NCI-H82 treated with DMSO at 0.1 percent for 48 hours (cell line): ENCODE data around the gene ZNF385D.

Experiments used
- DNase-seq: peaks from one replicate; lab custom pipeline; 2025; ENCODE audit not compliant: unreplicated experiment; lab: John Stamatoyannopoulos, UW

ZNF385D gene

GRCh38 chr3:21618695-21619094 lies 132.3 kb downstream of the ZNF385D start:
- DNase-seq: no peak

- no peak for DNase-seq
Observed at GRCh38 chr3:21613372-21614070, 137.5 kb downstream of the ZNF385D start.

GRCh38 chr3:21601178-21601577 lies 149.8 kb downstream of the ZNF385D start:
- DNase-seq: no peak

DNA sequence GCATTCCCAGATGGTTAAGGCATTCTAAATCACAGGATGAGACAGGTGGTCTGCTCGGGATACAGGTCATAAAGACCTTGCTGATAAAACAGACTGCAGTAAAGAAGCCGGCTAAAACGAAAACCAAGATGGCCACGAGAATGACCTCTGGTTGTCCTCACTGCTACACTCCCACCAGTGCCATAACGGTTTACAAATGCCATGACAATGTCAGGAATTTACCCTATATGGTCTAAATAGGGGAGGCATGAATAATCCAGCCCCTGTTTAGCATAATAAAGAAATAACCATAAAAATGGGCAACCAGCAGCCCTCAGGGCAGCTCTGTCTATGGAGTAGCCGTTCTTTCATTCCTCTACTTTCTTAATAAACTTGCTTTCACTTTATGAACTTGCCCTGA lies 151.1 kb downstream of the ZNF385D start:
- DNase-seq: no peak

DNA sequence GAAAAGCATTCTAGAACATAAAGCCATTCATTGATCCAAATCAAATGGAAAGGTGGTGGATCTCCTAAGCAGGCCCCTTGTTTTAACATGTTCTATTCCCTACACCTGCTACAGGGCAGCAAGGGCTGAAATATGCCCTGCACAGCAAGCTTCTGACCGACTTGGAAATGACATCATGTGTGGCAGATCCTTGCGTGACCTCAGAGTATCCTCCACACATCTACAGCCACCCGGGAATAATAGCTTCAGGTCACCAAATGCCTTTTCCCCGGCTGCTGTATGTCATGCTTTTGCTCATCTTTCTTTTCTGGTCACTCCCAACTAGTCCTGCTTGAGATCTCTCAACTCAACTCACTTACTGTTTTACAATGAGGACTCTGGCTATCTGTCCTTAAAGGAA lies 158.2 kb downstream of the ZNF385D start:
- no peak for DNase-seq

- no peak for DNase-seq
Observed at GRCh38 chr3:21587894-21588293, 163.1 kb downstream of the ZNF385D start.

DNA sequence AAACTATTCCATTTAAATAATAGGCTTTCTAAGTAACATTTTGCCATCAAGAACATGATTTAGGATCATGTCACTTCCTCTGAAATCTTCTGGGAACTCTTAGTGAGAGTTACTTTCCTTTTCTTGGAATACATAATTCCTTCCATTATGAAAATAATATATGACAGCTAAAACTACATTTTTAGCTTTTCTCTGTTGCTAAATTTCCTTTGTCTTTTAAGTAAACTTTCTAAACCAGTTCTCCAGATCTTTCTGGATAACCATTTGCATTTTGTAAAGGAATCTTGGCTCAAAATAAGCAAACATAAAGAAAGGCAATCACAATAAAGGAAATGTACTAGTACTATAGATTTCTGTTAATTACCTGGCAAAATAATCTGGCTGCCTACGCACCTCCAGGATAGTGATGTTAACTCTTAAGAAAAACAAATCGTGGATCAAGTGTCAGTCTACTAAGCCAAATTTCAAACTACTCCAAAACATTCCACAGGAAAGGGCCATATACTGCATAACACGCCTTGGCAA lies 165.7 kb downstream of the ZNF385D start:
- no peak for DNase-seq

DNA sequence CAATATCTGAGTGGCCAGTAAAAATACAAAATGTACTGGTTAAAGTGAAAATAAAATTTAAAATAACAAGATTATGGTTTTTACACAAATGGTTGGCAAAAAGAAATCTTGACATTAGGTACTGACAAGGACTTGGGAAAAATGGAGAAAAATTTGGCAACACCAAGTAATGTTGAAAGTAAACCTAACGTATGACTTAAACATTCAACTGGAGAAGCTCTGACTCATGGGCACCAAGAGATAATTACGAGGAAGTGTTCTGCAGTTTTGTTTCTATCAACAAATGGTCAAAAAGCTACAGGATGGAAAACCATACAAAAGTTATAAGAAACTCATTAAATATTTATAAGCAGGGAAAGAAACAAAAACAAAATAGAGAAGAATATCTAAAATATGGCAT lies 177.7 kb downstream of the ZNF385D start:
- no peak for DNase-seq

DNA sequence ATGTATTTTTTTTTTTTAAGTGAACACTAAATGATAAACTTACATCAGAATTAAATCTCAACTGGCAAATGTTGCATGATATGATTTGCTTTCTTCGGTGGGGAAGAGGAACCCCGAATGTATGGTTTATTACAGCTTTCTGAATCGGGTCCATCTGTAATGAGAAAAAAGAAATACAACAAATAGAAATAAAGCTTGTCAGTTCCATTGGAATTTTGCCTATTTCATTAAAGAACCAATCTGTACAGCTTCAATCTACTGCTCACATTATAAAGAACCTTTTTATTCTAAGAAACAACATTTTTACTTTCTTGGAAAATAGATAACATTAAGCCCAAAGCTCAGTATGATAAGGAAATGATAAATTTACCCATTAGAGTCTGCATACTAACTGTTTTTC lies 186.5 kb downstream of the ZNF385D start:
- no peak for DNase-seq

DNA sequence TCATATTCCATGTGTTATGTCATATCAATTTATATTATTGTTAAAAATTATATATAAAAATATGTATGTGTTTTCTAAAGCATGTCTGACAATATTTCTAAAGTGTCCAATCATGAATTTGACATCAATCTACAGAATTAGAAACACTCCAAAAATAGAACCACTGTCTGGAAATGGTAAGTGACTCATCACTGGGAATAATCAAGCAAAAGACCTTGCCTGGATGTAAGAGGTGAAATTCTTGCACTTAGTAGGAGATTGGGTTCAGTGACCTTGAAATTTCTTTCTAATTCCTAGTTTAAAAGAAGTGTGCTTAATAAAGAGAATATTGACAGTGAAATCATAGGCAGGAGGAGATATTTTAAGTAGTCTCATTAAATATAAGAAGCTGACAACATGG lies 188.8 kb downstream of the ZNF385D start:
- DNase-seq: no peak

GRCh38 chr3:21561472-21561871 lies 189.5 kb downstream of the ZNF385D start:
- DNase-seq: no peak

DNA sequence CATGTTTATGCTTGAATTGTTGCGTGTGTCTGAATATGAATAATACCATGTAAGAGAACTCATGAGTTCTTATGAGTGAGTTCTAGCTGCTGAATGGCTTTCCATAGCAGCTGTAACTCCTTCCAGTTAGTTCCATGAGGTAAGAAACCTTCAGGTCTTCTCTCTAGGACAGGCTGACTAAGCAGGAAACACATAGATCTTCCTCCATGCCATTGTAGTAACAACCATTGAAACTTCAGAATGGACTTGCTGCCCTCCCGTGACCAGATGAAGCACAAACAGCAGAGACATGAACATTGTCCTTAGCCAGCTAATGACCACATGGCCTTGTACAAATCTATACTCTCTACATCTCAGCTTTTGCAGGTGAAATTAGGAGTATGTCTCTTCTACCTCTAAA lies 200.0 kb downstream of the ZNF385D start:
- DNase-seq: no peak

- no peak for DNase-seq
Observed at GRCh38 chr3:21544076-21544462, 206.9 kb downstream of the ZNF385D start.

GRCh38 chr3:21543380-21544075 lies 207.5 kb downstream of the ZNF385D start:
- no peak for DNase-seq

DNA sequence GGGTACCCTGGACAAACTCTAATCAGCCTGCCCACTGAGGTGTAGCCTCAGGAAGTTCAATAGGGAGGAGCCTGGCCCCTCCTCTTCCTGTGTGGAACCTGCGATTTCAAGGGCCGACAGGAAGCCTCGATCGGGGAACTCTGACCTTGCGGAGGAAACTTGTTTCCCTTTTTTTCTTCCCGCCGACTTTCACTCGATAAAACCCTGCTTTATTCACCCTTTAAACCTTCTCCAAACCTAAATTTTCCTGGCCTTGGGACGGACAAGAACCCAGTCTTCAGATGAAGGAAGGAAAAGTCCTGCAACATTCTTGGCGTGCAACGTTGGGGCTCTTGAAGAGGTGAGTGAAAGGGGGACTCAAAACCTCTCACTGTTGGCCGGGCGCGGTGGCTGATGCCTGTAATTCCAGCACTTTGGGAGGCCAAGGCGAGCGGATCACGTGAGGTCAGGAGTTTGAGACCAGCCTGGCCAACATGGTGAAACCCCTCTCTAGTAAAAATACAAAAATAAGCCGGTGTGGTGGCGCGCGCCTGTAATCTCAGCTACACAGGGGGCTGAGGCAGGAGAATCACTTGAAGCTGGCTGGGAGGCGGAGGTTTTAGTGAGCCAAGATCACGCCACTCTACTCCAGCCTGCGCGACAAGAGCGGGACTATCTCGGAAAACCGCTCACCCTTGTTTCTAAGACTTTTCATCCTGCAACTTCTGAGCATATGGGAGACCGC lies 208.2 kb downstream of the ZNF385D start:
- no peak for DNase-seq

DNA sequence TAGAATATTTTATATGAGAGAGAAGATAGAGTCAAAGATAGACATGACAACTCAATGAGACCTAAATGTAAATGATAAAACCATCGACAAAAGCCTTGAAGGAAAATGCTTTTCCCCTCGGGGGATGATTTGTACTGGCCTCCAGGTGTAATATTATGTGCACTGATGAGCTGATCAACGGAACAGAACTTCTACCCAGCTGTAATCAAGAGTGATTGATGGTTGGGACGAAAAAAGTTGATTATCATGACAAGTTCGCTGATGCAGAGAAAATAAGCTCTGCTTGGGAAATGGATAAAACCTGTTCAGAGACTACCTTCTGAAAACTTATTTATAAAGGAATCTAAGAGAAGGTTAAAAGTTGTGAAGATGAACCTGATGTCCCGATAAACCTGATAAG lies 210.7 kb downstream of the ZNF385D start:
- DNase-seq: no peak

DNA sequence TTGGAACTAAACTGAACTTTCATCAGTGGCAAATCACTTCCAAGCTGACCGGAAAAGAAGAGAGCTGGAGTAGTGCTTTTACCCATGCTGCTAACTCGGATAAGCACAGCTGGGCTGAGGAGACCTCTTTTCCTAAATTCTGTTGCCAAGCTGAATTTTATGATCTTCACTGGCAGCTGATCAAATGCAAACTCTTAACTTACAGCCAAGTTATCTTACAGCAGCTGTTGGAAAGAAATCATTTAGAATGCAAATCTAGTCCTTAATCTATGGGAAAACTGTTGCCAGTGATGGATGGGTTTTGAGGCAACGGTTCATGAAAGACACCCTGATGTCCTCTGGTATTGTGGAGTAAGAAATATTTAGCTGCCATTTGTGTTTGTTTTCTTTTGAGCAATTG lies 216.5 kb downstream of the ZNF385D start:
- DNase-seq: no peak

- no peak for DNase-seq
Observed at GRCh38 chr3:21533002-21533401, 218.0 kb downstream of the ZNF385D start.

- DNase-seq: no peak
Observed at GRCh38 chr3:21531909-21532308, 219.1 kb downstream of the ZNF385D start.

DNA sequence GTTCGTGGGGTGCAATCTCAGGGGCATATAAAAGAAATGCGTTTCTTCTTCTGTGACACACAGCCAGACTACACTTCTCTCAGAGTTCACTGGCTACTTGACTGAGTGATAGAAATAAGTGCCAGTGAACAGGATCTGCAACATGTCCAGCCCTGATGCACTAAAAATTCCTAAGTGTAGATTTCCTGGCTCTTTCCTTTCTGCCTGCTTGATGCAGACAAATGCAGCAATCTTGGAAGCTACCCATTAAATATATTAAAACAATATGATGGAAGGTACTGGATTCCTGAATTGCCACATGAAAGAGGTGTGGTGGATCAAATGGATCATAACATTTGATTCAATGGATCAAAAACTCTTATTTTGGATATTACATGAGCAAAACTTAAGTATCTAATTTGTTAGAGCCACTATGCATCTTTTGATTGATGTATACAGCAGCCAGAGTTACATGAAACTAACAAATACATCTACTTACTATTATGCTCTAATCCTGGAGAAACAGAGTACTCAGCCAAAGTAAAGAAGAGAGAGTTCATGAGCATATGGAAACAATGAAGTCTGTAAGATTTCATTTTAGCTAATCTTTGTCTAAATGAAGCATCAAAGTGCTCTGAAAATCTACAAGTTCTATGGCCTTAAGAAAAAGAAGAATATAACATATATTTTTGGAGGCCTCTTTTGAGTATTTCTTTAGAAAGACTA lies 222.6 kb downstream of the ZNF385D start:
- DNase-seq: no peak

DNA sequence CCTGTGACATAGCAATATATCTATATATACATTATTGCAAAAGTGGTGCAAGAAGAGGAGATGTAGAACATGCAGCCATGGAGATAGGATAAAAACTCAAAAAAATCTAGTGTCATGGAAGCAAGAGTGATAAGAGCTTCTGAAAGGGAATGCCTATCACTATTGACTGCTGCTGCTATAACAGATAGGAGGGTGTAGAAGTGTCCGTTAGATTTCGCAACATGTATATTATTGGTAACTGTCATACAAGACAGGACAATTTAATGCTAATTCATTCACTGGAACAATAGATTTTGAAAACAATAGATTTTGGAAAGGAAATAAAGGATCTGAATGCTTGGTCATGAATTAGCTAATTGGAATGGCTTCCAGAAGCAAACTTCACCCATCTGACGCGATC lies 224.5 kb downstream of the ZNF385D start:
- no peak for DNase-seq
